HEK293 (cell line): Measurements from ENCODE around the gene KCNMA1.

Experiments
- MYNN ChIP-seq: fragments of 450-650 bp; formaldehyde crosslinking; IDR thresholded peaks from 2 replicates; pipeline ENCODE4 v1.5.1; 2016; ENCODE audit warnings: missing biosample characterization, missing genetic modification characterization, borderline replicate concordance
- YY1 ChIP-seq: fragments of 450-650 bp; formaldehyde crosslinking; IDR thresholded peaks from 2 replicates; pipeline ENCODE4 v1.5.1; 2018; ENCODE audit warnings: missing biosample characterization, missing genetic modification characterization
- ZEB2 ChIP-seq: fragments of 450-650 bp; formaldehyde crosslinking; IDR thresholded peaks from 2 replicates; pipeline ENCODE4 v1.5.1; 2016; ENCODE audit warnings: missing biosample characterization, missing genetic modification characterization
- ZNF138 ChIP-seq: fragments of 450-650 bp; formaldehyde crosslinking; IDR thresholded peaks from 2 replicates; pipeline ENCODE4 v1.5.1; 2016; ENCODE audit warnings: missing biosample characterization, missing genetic modification characterization, borderline replicate concordance
- ZNF155 ChIP-seq: fragments of 450-650 bp; formaldehyde crosslinking; IDR thresholded peaks from 2 replicates; pipeline ENCODE4 v1.5.1; 2016; ENCODE audit warnings: missing biosample characterization, missing genetic modification characterization
- ZNF169 ChIP-seq: fragments of 450-650 bp; formaldehyde crosslinking; IDR thresholded peaks from 2 replicates; pipeline ENCODE4 v1.5.1; 2016; ENCODE audit warnings: missing biosample characterization, missing genetic modification characterization
- ZNF266 ChIP-seq: fragments of 450-650 bp; formaldehyde crosslinking; IDR thresholded peaks from 2 replicates; pipeline ENCODE4 v1.5.1; 2016; ENCODE audit warnings: missing biosample characterization, missing genetic modification characterization, low read depth
- ZNF544 ChIP-seq: fragments of 450-650 bp; formaldehyde crosslinking; IDR thresholded peaks from 2 replicates; pipeline ENCODE4 v1.5.0; 2017; ENCODE audit warnings: missing biosample characterization, missing genetic modification characterization
- ZNF561 ChIP-seq: fragments of 450-650 bp; IDR thresholded peaks from 2 replicates; pipeline ENCODE4 v1.5.1; 2018; ENCODE audit warnings: missing biosample characterization, missing genetic modification characterization, borderline replicate concordance
- TF ChIP-seq, protein P1 (sequence below): fragments of 450-650 bp; formaldehyde crosslinking; IDR thresholded peaks from 2 replicates; pipeline ENCODE4 v1.5.1; 2016; ENCODE audit warnings: missing biosample characterization, missing genetic modification characterization

DNA sequence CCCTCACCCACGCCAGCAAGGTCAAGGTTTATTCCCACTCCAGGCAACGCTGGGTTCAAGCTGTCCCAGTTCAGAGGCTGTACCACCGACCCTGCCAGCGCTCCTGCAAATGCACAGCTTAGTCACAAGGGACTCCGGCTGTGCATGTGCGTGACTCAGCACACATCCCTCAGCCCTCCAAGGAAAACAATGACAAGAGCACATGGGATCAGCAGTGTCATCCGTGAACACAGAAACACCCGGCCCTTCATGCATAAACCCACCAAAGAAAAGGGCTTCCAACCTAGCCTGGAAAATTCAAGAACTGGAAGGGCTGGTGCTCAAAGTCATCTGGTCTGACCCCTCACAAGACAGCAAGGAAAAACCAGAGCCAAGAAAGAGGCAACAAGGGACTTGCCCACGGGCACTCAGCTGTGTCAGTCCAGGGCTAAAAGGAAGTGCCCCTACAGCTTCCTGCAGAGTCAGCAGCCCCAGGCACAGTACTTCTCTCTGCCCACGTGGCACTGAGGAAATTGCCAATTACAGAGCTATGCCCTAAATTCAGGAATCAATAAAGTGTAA is 106.1 kb downstream of the KCNMA1 start:
- TF ChIP-seq, protein P1, sequence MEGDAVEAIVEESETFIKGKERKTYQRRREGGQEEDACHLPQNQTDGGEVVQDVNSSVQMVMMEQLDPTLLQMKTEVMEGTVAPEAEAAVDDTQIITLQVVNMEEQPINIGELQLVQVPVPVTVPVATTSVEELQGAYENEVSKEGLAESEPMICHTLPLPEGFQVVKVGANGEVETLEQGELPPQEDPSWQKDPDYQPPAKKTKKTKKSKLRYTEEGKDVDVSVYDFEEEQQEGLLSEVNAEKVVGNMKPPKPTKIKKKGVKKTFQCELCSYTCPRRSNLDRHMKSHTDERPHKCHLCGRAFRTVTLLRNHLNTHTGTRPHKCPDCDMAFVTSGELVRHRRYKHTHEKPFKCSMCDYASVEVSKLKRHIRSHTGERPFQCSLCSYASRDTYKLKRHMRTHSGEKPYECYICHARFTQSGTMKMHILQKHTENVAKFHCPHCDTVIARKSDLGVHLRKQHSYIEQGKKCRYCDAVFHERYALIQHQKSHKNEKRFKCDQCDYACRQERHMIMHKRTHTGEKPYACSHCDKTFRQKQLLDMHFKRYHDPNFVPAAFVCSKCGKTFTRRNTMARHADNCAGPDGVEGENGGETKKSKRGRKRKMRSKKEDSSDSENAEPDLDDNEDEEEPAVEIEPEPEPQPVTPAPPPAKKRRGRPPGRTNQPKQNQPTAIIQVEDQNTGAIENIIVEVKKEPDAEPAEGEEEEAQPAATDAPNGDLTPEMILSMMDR (tag by site-specific recombination) = no peak
- TF ChIP-seq ZNF169 = no peak
- TF ChIP-seq ZNF544 (tag by site-specific recombination) = no peak
- no peak for TF ChIP-seq ZNF266 (tag by site-specific recombination)
- no peak for TF ChIP-seq ZNF561 (tag by site-specific recombination)
- no peak for TF ChIP-seq ZEB2 (tag by site-specific recombination)
- TF ChIP-seq ZNF155 = no peak
- TF ChIP-seq MYNN (tag by site-specific recombination) = no peak
- no peak for TF ChIP-seq ZNF138
- no peak for TF ChIP-seq YY1 (tag by site-specific recombination)
